Astrocyte of the hippocampus (primary cell): ENCODE measurements around the gene MYO9A.
A peak's percentile ranks its signal among the peaks of the same experiment; 100 is the strongest.
"Not testable (repeated sequence)": the region's sequence is repeated elsewhere in the genome, so short reads cannot be mapped to it uniquely, and the experiment has no call there.

Experiments
- DNase-seq: peaks from one replicate; pipeline ENCODE4 v3.0.0; 2011; ENCODE audit warnings: low read depth, low spot score

MYO9A gene

DNA sequence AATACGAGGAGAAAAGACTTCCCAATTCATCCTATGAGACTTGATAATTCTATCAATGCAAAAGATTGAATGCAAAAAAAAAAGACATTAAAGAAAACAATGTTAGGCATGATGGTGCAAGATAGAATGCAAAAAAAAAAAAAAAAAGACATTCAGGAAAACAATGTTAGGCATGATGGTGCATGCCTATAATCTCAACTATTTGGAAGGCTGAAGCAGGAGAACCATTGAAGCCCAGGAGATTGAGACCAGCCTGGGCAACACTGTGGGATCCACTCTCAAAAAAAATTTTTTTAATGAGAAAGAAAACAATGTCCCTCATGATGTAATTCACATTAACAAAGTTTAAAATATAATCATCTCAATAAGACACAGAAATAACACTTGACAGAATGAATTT is 75.9 kb downstream of the MYO9A start:
- no peak for DNase-seq

GRCh38 chr15:72037321-72037720 is 80.6 kb downstream of the MYO9A start:
- DNase-seq = no peak

DNA sequence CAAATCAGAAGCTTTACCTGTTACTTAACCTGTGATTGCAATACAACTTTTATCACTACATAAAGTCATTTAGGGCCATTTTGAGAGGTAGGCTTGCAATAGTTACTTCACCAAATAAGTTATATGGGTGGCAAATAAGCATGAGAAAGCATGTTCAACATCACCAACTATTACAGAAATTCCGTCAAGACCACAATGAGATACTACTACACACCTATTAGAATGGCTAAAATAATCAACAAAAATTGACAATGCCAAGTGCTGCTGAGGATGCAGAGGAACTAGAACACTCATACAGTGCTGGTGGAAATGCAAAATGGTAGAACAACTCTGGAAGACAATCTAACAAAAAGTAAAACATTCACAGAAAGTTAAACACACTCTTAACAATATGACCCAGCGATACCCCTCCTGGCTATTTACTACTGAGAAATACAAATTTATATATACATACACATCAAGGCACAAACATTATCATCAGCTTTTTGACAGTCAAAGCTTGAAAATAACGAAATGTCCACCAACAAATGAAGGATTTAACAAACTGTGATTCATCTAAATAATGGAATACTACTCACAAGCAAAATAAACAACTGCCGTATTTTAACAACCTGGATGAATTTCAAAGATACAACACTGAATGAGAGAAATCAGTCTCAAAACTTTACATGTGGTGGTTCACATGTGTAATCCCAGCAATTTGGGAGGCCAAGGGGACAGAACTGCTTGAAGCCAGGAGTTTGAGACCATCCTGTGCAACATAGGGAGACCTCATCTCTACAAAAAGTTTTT is 82.9 kb downstream of the MYO9A start:
- DNase-seq = no peak

GRCh38 chr15:72034351-72034750 is 83.6 kb downstream of the MYO9A start:
- DNase-seq = no peak

GRCh38 chr15:72033711-72034110 is 84.2 kb downstream of the MYO9A start:
- DNase-seq = peak; percentile 28

DNA sequence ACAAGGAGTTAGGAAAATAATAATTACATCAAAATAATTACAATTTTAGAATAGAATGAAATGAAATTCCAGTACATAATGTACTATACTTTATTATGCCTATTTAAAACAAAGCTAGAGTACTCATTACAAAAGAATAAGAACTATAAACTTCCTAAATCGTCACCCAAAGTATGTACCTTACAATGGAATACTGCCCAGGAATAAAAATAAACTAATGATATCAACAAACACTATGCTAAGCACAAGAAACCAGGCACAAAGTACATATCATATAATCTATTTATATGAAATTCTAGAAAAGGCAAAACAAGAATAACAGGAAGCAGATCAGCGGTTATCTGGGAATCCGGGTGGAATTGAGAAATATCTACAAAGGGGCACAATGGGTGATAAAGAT is 84.7 kb downstream of the MYO9A start:
- no peak for DNase-seq

DNA sequence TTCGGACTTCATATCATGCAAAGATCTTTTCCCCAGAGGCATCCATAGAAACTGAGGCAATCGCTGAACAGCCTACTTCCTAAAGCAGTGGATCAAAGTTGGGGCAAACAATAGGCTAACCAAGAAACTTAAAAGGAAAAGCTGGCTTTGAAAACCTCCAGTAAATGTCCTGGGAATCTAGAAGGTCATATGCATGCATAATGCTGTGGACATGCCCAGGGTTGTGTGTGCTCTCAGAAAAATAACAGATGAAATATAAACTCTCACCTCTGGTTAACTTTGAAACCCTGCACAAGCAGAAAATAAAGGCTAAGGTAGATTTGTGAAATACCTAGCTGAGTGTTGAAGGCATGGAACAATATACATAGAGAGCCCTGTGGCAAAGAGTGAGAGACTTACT is 96.3 kb downstream of the MYO9A start:
- DNase-seq = no peak

- no peak for DNase-seq
Observed at GRCh38 chr15:72020799-72021198, 97.2 kb downstream of the MYO9A start.

- not testable (repeated sequence) for DNase-seq
Observed at GRCh38 chr15:72014555-72014954, 103.4 kb downstream of the MYO9A start.

- DNase-seq = no peak
Observed at GRCh38 chr15:72013703-72014102, 104.2 kb downstream of the MYO9A start.

DNA sequence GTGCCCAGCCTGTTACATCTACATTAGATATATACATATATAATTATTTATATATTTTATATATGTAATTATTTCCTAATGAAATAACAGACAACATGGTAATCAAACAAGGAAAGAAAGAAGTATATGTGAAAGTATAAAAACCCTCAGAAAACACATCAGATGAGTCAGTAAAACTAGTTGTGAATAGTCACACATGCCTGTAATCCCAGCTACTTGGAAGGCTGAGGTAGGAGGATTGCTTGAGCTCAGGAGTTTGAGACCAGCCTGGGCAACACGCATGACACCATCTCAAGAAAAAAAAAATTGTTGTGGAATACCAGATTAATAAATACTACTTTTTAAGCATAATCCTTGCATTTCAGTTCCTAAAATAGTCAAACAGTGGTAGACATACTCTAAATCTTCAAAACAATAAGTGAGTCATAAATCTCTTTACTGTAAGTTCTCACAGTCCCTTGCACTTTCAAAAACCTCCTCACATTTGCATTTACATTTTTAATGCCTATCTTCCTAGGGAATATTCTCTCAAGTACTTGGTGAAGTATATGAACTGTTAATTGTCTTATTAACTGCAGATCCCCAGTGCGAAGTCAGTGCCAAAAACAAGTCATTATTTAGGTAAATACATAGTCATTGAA is 106.5 kb downstream of the MYO9A start:
- no peak for DNase-seq

GRCh38 chr15:72009222-72009621 is 108.7 kb downstream of the MYO9A start:
- DNase-seq = no peak

DNA sequence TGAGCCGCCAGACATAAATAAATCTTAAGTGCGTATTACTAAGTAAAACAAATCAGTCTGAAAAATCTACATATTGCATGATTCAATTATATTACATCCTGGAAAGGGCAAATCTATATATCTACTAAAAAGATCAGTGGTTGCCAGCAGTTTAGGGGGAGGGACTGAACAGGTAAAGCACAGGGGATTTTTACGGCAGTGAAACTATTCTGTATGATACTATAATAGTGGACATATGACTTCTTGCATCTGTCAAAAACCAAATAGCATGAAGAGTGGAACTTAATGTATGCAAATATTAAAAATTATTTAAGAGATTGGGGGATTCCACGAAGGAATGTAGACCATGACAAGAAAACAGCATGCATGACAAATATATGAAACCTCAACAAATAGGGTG is 111.6 kb downstream of the MYO9A start:
- no peak for DNase-seq

DNA sequence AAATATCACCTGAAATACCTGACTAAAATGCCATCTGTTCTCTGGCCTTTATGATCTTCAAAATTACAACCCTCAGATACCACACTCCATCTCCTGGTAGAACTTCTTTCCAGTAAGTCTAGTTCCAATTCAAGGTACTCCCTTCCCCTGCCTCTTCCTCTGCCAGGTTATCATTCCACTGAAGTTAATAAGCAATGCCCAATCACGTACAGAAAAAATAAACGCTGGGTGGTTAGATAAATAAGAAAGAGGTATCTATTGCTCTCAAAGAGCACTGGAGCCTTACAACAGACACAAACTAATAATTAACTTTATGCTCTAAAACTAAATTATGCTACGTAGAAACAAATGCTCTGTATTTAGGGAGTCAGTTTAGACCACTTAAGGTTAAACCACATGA is 112.5 kb downstream of the MYO9A start:
- no peak for DNase-seq

GRCh38 chr15:71999807-72000206 is 118.1 kb downstream of the MYO9A start:
- DNase-seq = no peak

DNA sequence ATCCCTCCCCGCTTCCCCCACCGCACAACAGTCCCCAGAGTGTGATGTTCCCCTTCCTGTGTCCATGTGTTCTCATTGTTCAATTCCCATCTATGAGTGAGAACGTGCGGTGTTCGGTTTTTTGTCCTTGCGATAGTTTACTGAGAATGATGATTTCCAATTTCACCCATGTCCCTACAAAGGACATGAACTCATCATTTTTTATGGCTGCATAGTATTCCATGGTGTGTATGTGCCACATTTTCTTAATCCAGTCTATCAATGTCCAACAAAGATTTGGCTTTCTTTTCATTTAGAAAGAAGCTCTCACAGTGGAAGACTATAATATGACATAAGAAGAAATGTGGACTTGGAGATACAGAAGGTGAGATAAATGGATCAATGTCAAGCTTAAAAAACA is 119.2 kb downstream of the MYO9A start:
- DNase-seq = not testable (repeated sequence)

DNA sequence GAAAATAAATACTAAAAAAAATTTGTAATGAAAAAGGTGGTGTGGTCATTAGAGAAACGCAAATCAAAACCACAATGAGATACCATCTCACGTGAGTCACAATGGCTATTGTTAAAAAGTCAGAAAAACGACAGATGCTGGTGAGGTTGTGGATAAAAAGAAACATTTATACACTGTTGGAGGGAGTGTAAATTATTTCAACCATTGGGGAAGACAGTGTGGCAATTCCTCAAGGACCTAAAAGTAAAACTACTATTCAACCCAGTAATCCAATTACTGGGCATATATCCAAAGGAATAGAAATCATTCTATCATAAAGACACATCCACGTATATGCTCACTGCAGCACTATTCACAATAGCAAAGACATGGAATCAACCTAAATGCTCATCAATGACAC is 120.3 kb downstream of the MYO9A start:
- DNase-seq = peak; percentile 7

- DNase-seq = no peak
Observed at GRCh38 chr15:71975816-71976150, 142.2 kb downstream of the MYO9A start.

GRCh38 chr15:71974211-71974610 is 143.7 kb downstream of the MYO9A start:
- DNase-seq = no peak

DNA sequence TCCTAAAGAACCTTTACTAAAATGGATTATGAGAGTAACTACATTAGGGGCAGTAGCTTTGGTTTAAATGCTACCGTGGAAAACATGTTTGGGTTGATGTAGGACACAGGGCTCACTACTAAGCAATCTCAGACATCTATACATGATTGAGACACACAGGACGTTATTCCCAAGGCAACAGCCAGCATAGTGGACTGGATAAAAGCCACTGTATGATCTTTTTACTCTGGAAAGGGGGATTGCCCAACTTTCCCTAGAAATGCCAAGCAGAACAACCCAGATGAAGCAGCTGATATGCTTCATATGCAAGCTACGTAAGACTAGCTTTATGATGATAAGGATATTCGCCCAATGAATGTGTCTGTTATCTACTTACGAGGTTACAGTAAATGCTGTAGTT is 144.6 kb downstream of the MYO9A start:
- DNase-seq = no peak

DNA sequence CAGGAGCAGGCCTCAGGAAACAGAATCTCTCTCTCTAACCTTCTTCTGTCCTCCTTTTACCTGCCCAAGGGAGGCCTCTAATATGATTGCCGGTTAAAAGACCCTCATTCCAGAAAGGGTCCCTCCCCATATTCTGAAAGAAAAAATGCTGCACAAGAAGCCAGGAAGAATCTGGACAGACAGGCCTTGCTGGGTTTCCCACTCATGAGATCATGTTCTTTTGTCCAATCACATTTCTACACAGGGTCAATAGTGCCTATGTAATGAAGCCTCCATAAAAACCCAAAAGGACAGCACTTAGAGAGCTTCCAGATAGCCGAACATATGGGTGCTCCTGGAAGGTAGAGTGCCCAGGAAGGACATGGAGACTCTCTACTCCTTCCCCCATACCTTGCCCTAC is 146.0 kb downstream of the MYO9A start:
- no peak for DNase-seq

- no peak for DNase-seq
Observed at GRCh38 chr15:71970435-71970834, 147.5 kb downstream of the MYO9A start.

GRCh38 chr15:71962537-71962936 is 155.4 kb downstream of the MYO9A start:
- no peak for DNase-seq

GRCh38 chr15:71957026-71957425 is 160.9 kb downstream of the MYO9A start:
- DNase-seq = no peak
